GM21786 (cell line): ENCODE results near the gene S1PR4.
"Not testable (repeated sequence)": the region's sequence is repeated elsewhere in the genome, so short reads cannot be mapped to it uniquely, and the experiment has no call there.

Experiments
- ATAC-seq: cut with Tn5 transposase; IDR thresholded peaks from one replicate; pipeline ENCODE4 v1.9.1; 2021; ENCODE audit not compliant: unreplicated experiment

S1PR4 gene

DNA sequence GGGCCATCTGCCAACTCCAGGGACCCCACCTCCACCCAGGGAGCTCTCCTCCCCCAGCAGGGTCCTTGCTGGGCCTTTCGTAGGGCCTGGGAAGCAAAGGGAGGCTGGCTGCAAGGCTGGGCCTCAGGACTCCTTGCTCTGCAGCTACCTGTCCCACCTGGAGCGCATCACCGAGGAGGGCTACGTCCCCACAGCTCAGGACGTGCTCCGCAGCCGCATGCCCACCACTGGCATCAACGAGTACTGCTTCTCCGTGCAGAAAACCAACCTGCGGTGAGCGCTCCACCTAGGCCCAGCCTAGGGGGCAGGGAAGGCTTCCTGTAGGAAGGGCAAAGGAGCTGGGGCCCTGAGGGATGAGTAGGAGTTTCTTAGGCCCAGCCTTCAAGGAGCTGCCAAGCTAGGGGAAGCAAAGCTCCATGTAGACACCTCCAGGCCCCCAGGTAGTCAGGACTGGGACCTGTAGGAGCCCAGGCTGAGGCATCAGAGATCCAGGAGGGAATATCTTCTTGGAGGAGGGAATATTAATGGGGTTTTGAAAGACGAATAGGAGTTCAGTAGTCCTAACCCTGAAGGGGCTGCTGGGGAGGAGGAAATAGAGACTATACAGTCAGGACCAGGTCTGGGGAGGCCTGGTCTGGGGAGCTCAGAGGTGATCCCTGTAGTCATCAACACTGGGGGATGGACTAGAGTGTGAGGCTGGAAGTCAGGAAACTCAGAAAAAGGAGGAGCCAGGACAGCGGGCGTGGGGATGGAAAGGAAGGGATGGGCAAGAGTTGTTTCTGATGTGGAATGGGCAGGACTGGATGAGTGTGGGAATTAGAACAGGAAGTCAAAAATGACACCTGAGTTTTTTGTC, 26.8 kb upstream of the S1PR4 start:
- ATAC-seq, result no peak

DNA sequence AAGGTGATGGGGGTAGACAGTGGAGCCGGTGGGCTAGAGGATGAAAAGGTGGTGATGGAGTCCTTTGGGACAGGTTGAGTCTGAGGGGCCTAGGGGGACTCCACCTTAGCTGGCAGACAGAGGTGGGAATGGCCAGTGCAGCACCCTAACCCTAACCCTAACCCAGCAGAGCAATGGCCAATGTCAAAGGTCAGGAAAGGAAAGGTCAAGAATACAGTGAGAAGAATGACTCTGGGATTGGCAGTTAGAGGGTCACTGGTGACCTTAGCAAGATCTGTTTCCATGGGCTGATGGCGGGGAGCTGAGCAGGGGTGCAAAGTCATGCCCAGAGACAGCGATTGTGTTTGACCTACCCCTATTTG, 26.2 kb upstream of the S1PR4 start:
- no peak for ATAC-seq

DNA sequence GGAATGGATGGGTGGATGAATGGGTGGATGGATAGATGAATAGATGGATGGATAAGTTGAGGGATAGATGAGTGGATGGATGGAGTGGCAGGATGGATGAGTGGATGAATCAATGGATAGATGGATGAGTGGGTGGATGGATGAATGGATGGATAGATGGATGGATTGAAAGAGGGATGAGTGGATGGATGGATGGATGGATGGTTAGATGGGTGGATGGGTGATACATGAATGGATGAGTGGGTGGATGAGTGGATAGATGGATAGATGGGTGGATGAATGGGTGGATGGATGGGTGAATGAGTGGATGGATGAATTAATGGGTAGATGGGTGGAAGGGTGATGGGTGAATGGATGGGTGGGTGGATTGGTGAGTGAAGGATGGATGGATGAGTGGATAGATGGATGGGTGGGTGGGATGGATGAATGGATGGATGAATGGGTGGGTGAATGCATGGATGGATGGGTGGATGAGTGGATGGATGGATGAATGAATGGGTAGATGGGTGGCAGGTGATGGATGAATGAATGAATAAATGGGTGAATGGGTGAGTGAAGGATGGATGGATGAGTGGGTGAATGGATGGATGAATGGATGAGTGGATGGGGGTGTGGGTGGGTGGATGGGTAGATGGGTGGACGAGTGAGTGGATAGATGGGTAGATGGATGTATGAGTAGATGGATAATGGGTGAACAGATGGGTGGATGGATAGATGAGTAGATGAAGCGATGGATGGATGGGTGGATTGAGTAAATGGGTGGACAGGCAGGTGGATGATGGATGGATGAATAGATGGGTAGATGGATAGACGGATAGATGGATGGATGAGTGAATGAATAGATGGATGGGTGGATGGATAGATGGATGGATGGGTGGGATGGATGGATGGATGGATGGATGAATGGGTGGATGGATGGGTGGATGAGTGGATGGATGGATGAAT, 25.0 kb upstream of the S1PR4 start:
- no peak for ATAC-seq

DNA sequence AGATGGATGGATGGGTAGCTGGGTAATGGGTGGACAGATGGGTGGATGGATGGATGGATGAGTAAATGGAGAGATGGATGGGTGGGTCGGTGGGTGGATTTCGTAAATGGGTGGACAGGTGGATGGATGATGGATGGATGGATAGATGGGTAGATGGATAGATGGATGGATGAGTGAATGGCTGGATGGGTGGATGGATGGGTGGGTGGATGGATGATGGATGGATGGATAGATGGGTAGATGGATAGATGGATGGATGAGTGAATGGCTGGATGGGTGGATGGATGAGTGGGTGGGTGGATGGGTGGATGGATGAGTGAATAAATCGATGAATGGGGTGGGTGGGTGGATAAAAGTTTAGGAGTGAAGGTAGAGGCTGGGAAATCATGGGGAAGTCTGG, 24.1 kb upstream of the S1PR4 start:
- ATAC-seq, result not testable (repeated sequence)

DNA sequence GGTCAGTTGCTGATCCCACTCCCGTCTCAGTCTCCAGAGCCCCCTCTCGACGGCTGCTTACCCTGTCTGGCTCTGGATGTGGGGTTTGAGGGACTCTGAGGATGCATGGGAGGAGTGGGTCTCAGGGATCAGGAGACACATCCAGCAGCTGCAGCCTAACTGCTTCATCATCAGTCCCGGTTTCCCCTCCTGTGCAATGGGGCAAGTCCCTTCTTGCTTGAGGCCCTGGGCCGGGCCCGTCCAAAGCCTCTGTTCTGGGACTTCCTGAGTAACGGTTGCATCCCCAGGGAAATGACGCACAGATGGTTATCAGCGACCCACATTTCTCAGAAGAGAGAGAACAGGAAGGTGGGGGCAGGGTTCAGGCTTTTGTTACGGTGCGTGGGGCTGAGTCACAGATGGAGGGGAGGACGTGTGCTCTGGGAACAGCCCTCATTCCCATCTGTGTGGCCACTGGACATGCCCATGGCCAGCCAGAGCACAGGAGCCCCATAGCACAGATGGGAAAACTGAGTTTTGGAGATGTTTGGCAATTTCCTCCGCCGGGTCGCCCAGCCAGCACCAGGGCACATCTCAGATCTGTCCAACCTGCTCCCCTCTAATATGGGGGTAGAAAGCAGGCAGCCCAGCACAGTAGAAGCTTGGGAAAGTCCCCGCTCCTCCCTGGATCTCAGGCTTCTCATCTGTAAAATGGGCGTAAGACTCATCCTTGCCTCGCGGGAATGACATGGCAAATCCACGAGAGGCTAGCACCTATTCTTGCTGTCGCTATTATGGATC, 23.4 kb upstream of the S1PR4 start:
- peak; percentile 82 for ATAC-seq

DNA sequence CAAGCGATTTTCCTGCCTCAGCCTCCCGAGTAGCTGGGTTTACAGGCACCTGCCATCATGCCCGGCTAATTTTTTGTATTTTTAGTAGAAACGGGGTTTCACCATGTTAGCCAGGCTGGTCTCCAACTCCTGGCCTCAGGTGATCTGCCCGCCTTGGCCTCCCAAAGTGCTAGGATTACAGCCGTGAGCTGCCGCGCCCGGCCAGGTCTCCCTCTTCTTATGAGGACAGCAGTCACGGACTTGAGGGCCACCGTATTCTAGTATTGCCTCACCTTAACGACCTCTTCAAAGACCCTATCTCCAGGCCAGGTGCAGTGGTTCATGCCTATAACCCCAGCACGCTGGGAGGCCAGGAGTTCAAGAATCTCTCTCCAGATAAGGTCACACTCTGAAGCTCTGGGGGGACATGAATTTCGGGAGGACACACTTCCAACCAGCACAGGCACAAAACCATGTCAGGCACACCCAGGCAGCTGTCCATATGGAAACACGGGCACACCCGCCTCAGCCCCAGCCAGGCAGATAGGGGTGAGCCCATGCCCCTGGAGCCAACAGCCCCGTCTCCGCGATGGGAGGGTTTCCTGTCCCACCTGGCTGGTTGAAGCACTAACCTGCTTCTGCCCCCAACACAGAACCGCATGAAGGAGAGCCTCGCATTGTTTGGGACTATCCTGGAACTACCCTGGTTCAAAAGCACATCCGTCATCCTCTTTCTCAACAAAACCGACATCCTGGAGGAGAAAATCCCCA, 21.3 kb upstream of the S1PR4 start:
- no peak for ATAC-seq

DNA sequence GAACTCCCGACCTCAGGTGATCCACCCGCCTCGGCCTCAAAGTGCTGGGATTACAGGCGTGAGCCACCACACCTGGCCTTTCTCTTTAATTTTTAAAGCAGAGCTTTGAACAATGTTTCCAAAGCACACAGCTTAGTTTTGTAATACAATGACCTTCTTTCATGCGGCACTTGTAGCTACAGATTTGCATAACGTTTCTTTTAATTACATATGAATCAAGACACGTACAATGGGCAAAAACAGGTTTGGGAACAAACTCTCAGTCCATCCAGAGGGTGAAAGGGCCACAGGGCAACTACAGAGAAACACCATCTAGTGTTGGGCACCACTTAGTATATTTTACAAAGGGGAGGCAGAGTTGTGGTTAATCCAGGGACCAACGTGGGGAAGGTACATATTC, 19.0 kb upstream of the S1PR4 start:
- ATAC-seq, result no peak

DNA sequence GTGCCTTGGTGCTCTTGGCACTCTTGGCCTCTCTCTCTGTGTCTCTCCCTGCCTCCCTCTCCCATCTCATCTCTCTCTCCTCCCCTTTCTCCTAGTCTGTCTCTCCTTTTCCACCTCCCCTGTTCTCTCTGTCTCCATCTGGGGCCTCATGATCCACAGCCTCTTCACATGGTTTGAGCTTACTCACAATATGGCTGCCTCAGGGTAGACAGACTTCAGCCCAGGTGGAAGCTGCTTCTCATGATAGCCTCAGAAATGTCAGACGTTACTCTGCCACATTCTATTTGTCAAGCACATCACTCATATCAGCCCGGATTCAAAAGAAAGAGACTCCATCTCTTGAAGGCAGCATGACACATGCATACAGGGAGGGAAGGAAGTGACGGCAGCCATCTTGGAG, 18.4 kb upstream of the S1PR4 start:
- no peak for ATAC-seq

DNA sequence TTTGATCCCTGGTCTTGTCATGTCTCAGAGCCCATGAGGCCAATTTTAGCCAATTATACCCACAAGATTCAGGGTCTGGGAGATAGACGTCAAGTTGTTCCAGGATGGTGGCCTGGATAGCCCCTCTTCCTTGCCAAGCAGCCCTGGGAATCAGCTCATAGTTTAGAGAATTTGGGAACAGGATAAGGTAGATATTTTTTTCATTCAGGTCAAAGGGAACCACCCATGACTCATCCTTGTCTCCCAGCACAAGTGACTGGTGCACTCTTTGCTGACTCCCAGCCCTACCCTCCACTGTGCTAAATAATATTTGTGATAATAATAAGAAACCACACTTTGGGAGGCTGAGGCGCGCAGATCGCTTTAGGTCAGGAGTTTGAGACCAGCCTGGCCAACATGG, 17.1 kb upstream of the S1PR4 start:
- ATAC-seq, result no peak

DNA sequence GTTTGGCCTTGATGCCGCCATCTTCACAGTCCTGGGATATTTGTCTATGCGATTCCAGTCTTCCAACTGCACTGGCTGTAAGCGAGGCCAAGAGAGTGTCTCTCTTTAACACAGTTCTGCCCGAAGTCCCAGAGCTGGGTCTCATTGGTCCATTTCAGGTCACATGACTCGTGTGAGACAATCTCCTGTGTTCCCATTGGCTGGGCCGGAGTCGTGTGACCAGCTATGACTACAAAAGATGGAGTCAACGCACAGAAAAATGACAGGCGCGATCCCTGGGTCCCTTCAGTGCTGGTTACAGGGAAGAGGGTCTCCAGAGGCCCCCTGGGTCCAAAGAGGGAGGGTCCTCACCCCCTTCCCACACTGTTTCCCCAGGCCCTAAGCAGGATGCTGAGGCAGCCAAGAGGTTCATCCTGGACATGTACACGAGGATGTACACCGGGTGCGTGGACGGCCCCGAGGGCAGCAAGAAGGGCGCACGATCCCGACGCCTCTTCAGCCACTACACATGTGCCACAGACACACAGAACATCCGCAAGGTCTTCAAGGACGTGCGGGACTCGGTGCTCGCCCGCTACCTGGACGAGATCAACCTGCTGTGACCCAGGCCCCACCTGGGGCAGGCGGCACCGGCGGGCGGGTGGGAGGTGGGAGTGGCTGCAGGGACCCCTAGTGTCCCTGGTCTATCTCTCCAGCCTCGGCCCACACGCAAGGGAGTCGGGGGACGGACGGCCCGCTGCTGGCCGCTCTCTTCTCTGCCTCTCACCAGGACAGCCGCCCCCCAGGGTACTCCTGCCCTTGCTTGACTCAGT, 15.9 kb upstream of the S1PR4 start:
- no peak for ATAC-seq

DNA sequence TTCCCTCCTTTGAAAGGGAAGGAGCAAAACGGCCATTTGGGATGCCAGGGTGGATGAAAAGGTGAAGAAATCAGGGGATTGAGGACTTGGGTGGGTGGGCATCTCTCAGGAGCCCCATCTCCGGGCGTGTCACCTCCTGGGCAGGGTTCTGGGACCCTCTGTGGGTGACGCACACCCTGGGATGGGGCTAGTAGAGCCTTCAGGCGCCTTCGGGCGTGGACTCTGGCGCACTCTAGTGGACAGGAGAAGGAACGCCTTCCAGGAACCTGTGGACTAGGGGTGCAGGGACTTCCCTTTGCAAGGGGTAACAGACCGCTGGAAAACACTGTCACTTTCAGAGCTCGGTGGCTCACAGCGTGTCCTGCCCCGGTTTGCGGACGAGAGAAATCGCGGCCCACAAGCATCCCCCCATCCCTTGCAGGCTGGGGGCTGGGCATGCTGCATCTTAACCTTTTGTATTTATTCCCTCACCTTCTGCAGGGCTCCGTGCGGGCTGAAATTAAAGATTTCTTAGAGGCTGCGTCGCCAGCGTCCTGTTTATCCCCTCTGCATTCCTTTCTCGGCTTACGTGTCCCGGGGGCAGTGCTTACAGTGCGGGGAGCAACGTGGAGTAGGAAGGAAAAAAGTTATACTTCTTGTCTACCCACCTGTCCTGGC, 15.2 kb upstream of the S1PR4 start:
- ATAC-seq, result no peak

DNA sequence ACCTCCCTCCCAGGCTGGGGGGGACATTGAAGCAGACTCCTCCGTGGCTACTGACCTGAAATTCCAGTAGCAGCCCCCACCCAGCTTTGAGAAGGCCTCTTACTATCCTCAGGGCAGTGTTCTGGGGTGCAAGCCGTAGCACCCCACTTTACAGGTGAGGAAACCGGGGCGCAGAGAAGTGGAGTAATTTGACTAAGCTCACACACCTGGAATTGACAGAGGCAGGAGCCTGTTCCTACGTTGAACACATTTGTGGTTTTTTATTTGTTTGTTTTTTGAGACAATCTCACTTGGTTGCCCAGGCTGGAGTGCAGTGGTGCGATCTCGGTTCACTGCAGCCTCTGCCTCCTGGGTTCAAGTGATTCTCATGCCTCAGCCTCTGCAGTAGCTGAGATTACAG, 14.6 kb upstream of the S1PR4 start:
- ATAC-seq, result no peak

DNA sequence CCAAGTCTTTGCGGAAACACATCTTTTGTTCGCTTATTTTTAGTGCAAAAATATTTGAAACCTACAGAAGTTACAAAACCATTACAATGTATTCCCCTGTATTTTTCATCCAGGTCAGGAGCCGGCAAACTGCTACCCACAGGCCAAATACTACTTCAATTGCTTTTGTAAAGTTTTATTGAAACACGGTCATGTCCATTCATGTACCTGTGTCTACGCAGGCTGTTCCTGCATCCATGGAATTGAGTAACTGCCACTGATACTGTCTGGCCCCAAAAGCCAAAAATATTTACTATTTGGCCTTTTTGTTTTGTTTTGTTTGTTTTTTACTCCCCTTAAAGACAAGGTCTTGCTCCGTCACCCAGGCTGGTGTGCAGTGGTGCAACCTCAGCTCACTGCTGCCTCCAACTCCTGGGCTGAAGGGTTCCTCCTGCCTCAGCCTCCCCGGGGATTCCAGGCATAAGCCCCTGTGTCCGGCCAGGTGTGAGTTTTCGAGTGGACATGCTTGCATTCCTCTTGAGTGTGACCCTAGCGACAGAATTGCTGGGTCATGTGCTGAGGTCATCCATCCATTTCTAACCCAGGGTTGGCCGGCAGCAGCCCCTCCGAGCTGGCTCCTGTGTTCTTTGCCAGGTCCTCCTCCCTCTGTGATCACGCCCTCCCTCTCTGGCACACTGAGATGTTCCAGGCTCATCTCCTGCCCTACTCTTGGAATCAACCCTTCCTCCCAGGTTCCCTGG, 10.9 kb upstream of the S1PR4 start:
- ATAC-seq, result no peak

DNA sequence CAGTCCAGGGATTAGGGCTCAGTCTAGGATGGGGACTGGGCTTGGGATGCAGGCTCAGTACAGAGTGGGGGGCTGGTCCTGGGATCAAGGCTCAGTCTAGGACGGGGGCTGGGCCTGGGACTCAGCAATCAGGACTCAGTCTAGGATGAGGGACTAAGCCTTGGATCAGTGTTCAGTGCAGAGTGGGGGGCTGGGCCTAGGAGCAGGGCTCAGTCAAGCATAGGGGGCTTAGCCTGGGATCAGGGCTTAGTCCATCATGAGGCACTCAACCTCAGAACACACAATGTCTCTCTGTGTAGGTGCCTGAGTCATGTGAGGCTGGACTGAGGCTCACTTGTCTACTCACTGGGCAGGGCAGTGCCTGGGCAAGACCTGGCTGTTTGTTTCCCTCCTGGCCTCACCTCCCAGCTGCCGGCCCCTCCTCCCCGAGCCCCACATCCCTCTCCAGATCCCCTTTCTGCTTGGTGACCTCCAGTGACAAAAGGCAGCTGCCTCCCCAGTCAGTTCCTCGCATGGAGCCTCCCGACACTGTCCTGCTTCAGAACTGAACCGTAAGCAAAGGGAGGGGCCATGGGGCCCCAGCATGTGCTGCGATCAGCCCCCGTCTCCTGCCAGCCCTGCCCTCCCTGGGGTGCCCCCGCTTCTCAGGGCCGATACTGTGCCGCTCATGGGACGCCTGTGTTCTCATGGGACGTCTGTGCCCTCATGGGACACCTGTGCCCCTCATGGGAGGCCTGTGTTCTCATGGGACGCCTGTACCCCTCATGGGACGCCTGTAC, 6.5 kb upstream of the S1PR4 start:
- ATAC-seq, result no peak

DNA sequence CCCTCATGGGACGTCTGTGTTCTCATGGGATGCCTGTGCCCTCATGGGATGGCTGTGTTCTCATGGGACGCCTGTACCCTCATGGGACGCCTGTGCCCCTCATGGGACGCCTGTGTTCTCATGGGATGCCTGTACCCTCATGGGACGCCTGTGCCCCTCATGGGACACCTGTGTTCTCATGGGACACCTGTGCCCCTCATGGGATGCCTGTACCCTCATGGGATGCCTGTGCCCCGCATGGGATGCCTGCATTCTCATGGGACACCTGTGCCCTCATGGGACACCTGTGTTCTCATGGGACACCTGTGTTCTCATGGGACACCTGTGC, 5.9 kb upstream of the S1PR4 start:
- not testable (repeated sequence) for ATAC-seq

DNA sequence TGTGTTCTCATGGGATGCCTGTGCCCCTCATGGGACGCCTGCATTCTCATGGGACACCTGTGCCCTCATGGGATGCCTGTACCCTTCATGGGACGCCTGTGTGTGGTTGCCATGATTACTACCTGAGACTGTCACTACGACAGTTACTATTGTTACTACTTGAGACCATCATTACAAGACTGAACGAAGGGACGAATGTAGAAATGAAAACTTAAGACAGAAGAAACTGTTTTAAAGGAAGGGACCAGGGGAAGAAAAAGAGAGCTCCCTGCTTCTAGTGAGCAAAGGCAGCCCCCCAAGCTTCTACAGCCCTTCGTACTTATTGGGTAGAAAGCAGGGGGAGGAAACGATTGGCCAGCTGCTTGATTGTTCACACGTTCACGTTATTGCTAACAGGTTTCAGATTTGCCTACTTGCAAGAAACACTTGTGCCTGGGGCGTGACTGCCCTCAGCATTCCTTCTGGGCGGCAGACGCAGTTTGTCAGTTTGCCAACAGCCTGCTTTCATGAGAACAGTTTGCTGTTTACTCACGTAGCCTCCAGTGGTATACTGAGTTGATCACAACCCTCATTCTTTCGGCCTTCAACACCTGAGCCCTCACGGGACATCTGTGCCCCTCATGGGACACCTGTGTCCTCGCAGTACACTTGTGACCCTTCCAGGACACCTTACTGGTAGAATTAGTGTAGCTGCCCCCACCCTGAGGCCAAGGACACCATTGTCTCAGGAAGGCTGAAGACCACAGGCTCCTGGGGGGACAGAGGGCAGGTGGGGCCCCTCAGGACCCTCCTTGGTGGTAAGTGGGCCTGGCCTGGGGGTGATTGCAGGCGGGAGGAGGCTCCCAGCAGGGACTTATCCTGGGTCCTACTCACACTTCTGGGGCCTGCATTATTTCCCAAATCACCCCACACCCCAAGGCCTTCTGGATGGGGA, 2.5 kb upstream of the S1PR4 start:
- no peak for ATAC-seq
